ENCODE results near the gene SAGE1.
"Not testable (repeated sequence)": the region's sequence is repeated elsewhere in the genome, so short reads cannot be mapped to it uniquely, and the experiment has no call there.

The SAGE1 gene, protein sequence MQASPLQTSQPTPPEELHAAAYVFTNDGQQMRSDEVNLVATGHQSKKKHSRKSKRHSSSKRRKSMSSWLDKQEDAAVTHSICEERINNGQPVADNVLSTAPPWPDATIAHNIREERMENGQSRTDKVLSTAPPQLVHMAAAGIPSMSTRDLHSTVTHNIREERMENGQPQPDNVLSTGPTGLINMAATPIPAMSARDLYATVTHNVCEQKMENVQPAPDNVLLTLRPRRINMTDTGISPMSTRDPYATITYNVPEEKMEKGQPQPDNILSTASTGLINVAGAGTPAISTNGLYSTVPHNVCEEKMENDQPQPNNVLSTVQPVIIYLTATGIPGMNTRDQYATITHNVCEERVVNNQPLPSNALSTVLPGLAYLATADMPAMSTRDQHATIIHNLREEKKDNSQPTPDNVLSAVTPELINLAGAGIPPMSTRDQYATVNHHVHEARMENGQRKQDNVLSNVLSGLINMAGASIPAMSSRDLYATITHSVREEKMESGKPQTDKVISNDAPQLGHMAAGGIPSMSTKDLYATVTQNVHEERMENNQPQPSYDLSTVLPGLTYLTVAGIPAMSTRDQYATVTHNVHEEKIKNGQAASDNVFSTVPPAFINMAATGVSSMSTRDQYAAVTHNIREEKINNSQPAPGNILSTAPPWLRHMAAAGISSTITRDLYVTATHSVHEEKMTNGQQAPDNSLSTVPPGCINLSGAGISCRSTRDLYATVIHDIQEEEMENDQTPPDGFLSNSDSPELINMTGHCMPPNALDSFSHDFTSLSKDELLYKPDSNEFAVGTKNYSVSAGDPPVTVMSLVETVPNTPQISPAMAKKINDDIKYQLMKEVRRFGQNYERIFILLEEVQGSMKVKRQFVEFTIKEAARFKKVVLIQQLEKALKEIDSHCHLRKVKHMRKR

DNA sequence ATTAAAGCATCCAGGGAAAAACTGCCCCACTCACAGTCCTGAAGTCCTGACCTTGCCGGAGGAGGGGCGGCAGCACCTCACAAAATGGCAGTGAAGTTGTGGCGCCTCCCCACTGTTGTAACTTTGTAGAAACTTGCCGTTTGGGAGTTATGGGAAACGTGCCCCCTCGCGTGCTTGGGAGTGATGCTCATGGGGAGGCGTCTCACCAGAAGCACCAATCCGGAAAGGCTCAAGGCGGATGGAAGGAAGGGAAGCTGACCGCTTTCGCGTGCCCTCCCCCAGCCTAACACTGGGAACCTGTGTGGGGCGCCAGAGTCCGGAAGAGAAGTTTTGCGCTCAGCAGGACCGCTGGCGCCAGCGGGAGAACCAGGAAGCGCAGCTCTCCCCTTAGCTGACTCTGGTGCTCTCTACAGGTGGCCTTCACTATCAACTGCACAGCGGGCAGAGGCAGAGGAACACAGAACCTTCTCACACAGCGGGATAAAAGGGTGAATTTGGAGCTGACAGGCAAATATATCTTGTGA lies at the start of gene SAGE1, which contains the start of gene CT45A10:
Gene SAGE1, plus strand, starts transcription at position 423 of the 524 bp plus-strand sequence. CDS start 2,527 bp downstream, outside the sequence.
Gene CT45A10, minus strand, starts transcription at position 151 of the 524 bp plus-strand sequence. CDS start 8,100 bp downstream, outside the sequence.
- no peak for DNase-seq (ENCODE audit: low spot score)

DNA sequence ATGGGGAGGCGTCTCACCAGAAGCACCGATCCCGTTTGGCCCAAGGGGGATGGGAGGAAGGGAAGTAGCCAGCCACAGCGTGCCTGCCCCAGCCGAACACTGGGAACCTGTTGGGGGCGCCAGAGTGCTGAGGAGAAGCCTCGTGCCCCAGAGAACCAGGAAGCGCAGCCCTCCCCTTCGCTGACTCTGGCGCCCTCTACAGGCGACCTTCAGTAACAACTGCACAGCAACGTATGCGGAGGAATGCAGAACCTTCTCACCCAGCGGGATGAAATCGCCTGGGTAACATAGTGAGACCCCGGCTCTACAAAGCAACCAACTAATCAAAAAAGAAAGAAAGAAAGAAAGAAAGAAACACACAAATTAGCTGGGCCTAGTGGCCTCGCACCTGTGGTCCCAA lies 39.1 kb upstream of the SAGE1 start, which contains the start of gene CT45A8:
Gene CT45A8, minus strand, starts transcription at position 101 of the 400 bp plus-strand sequence. CDS start 3,755 bp downstream, outside the sequence.
- not testable (repeated sequence) for DNase-seq (ENCODE audit: low spot score)

DNA sequence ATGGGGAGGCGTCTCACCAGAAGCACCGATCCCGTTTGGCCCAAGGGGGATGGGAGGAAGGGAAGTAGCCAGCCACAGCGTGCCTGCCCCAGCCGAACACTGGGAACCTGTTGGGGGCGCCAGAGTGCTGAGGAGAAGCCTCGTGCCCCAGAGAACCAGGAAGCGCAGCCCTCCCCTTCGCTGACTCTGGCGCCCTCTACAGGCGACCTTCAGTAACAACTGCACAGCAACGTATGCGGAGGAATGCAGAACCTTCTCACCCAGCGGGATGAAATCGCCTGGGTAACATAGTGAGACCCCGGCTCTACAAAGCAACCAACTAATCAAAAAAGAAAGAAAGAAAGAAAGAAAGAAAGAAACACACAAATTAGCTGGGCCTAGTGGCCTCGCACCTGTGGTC lies 21.8 kb upstream of the SAGE1 start, which contains the start of gene CT45A9:
Gene CT45A9, minus strand, starts transcription at position 101 of the 400 bp plus-strand sequence. CDS start 3,751 bp downstream, outside the sequence.
- DNase-seq (ENCODE audit: low spot score) = not testable (repeated sequence)

DNA sequence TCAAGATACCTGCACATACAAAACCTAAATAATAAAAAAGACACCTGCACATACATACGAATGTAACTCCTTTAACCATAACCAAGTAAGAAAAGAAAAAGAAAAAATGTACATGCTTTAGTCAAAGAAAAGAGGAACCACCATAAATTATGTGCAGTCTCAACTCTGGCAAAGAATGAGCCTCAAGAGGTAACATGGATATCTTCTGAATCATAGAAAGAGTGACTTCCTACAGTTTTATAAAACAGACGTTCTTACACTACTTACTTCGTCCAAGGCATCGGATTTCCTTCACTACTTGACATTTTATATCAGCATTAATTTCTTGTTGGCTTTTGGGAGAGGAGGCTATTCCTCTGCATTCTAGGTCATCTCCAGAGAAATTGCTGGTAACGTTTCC lies 10.8 kb upstream of the SAGE1 start:
- not testable (repeated sequence) for DNase-seq (ENCODE audit: low spot score)

DNA sequence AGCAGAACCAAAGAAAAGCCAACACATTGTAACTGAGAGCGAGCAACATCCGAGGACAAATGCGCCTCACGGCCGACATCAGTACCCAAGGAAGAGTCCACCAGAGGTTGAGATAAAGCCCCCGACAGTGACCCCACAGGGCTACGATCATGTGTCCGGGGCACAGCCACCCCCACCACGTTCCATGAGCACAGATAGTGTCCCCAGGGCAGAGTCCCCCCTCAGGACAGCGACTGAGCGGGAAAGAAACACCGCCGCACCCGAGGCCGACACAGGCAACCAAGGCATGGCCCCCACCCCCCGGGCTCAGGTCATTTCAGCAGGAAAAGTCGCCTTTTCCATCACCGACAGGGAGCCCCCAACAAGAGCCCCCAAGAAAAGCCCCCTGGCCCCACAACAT lies 5.3 kb upstream of the SAGE1 start:
- DNase-seq (ENCODE audit: low spot score) = not testable (repeated sequence)

DNA sequence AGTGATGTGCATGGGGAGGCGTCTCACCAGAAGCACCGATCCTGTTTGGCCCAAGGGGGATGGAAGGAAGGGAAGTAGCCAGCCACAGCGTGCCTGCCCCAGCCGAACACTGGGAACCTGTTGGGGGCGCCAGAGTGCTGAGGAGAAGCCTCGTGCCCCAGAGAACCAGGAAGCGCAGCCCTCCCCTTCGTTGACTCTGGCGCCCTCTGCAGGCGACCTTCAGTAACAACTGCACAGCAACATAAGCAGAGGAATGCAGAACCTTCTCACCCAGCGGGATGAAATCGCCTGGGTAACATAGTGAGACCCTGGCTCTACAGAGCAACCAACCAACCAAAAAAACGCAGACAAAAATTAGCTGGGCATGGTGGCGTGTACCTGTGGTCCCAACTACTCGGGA lies 4.5 kb upstream of the SAGE1 start:
- DNase-seq (ENCODE audit: low spot score) = not testable (repeated sequence)

DNA sequence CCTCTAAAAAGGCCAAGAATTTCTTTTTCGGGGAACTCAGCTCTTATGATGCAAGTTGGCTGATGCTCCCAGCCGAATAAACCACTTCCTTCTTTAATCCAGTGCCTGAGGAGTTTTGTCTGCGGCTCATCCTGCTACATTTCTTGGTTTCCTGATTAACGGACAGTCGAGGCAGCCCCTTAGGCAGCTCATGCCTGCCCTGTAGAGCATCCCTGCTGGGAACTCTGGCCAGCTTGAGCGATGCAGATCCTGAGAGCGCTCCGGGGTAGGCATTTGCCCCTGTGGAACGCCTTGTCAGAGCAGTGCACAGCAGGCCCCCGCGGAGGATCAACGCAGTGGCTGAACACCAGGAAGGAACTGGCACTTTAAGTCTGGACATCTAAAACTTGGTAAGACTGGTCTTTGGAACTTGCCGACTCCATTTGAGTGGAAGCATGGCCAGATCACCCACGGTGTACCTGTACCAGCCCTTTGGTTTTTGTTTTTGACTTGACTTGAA lies 3.4 kb upstream of the SAGE1 start:
- no peak for DNase-seq (ENCODE audit: low spot score)

DNA sequence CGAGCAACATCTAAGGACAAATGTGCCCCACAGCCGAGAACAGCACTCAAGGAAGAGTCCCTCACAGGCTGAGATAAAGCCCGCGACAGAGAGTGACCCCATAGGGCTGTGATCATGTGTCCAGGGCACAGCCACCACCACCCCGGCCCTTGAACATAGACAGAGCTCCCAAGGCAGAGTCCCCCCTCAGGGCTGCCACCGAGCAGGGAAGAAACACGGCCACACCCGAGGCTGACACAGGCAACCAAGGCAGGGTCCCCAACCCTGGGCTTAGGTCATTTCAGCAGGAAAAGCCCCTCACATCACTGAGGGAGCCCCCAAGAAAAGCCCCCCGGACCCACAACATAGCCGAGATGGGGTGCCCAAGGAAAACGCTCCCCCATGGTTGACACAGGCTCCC lies 735 bp upstream of the SAGE1 start:
- no peak for DNase-seq (ENCODE audit: low spot score)

DNA sequence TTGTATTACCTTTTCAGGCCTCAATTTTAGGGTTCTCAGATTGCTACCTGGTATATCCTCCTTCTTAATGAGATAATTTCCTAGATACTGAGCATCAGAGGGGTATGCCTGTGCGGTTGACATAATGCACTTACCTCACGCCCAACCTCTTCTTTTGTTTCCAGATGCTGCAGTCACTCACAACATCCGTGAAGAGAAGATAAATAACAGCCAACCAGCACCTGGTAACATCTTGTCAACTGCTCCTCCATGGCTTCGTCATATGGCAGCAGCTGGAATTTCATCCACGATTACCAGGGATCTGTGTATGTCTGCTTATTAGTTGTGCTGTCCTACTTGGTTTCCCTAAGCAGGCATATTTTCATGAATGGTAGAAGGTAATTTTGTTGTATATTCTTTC lies 16.7 kb downstream of the SAGE1 start:
- no peak for DNase-seq (ENCODE audit: low spot score)

DNA sequence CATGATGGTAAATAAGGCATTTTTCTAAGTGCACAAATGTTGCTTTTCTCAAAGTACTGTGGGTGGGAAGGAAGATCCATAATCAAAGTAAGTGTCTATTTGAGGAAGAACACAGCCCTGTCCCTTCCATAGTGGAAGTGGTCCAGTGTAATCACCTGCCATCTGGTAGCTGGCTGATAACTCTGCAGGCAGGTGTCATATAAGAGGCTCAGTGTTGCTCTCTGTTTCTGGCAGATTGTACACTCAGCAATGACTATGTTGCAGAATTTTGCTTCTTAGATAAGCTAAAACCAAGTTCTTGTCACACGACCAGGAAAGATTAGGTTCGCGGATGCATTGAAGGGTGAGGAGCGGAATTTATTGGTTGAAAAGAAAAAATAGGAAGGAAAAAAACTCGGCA lies 20.9 kb downstream of the SAGE1 start:
- DNase-seq (ENCODE audit: low spot score) = no peak

DNA sequence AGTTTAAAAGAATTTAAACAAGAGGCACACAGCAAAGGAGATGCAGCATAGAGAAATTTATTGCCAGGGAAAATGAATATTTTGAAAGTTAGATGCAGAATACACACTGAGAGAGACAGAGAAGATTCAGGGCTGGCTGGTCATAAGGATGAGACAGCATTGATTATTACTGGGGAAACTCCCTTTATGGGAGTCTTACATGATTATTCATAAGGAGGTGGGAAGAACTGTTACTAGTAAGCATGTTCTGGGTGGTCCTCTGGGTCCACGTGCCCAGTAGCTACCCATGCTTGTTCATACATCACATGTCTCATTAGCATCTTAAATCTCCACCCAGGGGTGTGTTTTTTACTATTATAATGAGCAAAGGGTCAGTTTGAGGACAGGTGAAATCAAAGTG lies 27.0 kb downstream of the SAGE1 start:
- DNase-seq (ENCODE audit: low spot score) = not testable (repeated sequence)

DNA sequence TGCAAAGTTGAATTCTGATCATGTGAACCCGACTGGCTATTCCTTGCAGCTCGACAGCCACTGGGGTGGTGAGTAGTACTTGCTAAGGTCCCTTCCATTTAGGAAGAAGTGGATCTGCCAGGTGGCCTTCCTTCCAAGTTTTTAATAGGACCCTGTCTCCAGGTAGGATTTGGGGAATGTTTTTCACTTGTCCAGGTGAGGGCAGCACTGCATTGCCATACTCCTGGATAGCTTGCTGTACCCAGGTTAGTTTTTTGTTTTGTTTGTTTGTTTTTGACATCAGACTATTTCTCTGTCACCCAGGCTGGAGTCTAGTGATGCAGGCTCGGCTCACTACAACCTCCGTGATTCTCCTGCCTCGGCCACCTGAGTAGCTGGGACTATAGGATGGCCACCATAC lies 29.8 kb downstream of the SAGE1 start:
- no peak for DNase-seq (ENCODE audit: low spot score)

DNA sequence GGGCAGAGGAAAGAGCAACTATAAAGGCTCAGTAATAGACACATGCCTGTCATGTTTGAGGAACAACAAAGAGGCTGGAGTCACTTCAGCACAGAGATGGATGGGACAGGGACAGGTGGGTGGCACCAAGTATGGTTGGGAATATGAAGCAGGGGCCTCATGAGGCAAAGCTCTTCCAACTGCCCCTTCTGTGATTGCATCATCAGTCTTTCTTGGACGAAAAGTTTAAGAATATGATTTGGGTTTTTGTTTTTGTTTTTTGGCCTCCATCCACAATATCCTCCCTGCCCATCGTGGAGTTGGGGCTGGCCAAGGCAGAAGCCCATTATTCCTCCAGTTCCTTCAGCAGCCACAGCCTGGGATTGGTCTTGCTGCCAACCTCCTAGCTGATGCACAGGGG lies 34.4 kb downstream of the SAGE1 start:
- DNase-seq (ENCODE audit: low spot score) = no peak

DNA sequence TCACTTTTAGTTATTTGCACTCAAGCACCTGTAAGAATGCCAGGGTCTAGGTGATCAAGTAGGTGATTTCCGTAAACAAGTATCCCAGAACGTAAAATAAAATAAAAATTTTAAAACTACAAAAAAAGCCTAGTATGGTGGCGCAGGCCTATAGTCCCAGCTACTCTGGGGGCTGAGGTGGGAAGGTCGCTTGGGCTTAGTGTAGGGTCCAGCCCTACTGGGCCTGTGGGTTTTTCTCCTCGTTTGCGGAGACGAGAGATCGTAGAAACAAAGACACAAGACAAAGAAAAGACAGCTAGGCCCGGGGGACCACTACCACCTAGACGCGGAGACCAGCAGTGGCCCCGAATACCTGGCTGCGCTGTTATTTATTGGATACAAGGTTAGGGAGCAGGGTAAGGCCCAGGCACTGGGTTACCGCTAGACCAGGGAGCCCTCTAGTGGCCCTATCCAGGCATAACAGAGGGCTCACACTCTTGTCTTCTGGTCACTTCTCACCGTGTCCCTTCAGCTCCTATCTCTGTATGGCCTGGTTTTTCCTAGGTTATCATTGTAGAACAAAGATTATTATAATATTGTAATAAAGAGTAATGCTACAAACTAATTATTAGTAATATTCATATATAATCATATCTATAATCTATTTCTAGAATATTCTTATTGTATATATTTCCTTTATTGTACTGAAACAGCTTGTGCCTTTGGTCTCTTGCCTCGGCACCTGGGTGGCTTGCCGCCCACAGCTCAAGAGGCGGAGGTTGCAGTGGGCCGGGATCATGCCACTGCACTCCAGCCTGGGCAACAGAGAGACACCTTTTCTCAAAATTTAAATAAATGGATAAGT lies 38.4 kb downstream of the SAGE1 start:
- DNase-seq (ENCODE audit: low spot score) = peak; percentile 54

DNA sequence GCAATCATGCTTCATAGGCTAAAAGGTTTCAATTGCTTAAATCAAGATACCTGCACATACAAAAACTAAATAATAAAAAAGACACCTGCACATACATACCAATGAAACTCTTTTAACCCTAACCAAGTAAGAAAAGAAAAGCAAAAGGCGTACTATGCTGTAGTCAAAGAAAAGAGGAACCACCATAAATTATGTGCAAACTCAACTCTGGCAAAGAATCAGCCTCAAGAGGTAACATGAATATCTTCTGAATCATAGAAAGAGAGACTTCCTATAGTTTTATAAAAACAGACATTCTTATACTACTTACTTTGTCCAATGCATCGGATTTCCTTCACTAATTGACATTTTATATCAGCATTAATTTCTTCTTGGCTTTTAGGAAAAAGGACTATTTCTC lies 51.0 kb downstream of the SAGE1 start:
- DNase-seq (ENCODE audit: low spot score) = no peak

DNA sequence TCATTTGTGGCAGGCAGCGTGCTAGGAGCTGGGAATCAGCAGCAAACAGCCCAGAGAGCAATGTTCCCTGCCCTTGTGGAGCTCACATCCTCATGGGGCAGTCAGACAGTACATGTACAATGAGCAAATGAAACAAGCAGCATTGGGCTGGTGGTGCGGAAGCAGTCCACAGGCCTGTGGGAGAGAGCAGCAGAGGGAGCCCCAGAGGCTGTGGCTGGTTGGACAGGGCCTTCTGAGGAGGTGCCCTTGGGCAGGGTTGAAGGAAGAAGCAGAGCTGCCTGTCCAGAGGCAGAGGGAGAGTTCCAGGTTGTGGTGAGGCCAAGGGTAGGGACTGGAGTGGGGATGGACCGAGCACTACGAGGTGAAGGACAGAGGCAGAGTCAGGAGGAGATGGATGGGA lies 57.8 kb downstream of the SAGE1 start:
- DNase-seq (ENCODE audit: low spot score) = no peak
